Measurements from ENCODE around the gene TRIM36. TPM values are rescaled to one million over a fixed set of nuclear protein-coding genes. Genes with fewer than 3 reads are reported as not detected.

Gene TRIM36
- total RNA-seq, 6 experiments from 2014 or later: 0.26 to 0.55 (median 0.36) TPM

DNA sequence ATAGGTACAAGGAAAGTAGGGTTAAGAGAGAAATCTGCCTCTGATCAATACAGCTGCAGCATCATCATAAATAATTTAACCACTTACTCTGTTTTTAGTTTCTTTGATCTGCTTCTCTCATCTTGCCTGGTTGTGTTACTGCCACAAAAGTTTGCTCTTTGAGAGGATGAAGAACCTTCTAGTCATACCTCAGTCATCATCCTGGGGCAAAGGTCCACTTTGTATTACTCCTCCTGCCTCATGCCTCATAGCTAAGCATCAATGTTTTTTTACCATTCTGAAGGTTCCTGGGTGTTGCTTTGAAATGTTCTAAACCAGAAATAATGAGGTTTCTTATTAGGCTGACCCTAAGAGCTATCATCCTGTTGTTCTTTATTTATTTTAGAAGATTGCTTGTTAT is 17.1 kb upstream of the TRIM36 start:
- Mint-ChIP-seq H3K4me3 (no peak overlapping the region), H3K27me3 (ENCODE audit: insufficient read depth) (peaks cover 10% of the 10 kb centered on the region), H3K36me3 (ENCODE audit: low read depth) (no peaks in the 10 kb centered on the region), H3K4me1 (ENCODE audit: low read depth) (peaks cover 24% of the 10 kb centered on the region), H3K27ac (no peak overlapping the region), H3K9me3 (no peaks in the 10 kb centered on the region)
- peak; percentile 28 for DNase-seq
- TF ChIP-seq, protein P1, sequence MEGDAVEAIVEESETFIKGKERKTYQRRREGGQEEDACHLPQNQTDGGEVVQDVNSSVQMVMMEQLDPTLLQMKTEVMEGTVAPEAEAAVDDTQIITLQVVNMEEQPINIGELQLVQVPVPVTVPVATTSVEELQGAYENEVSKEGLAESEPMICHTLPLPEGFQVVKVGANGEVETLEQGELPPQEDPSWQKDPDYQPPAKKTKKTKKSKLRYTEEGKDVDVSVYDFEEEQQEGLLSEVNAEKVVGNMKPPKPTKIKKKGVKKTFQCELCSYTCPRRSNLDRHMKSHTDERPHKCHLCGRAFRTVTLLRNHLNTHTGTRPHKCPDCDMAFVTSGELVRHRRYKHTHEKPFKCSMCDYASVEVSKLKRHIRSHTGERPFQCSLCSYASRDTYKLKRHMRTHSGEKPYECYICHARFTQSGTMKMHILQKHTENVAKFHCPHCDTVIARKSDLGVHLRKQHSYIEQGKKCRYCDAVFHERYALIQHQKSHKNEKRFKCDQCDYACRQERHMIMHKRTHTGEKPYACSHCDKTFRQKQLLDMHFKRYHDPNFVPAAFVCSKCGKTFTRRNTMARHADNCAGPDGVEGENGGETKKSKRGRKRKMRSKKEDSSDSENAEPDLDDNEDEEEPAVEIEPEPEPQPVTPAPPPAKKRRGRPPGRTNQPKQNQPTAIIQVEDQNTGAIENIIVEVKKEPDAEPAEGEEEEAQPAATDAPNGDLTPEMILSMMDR (IDR thresholded peaks at IDR 0.05): no peak

GRCh38 chr5:115184770-115185169 is 15.1 kb upstream of the TRIM36 start:
- DNase-seq: peak; percentile 39
- H3K4me1 Mint-ChIP-seq (ENCODE audit: low read depth): peaks cover 33% of the 10 kb centered on the region
- no peak overlapping the region for H3K27ac Mint-ChIP-seq
- TF ChIP-seq, protein P1 (IDR thresholded peaks at IDR 0.05): no peak
- no peaks in the 10 kb centered on the region for H3K9me3 Mint-ChIP-seq
- H3K27me3 Mint-ChIP-seq (ENCODE audit: insufficient read depth): peaks cover 11% of the 10 kb centered on the region
- no peaks in the 10 kb centered on the region for H3K36me3 Mint-ChIP-seq (ENCODE audit: low read depth)
- H3K4me3 Mint-ChIP-seq: no peak overlapping the region

DNA sequence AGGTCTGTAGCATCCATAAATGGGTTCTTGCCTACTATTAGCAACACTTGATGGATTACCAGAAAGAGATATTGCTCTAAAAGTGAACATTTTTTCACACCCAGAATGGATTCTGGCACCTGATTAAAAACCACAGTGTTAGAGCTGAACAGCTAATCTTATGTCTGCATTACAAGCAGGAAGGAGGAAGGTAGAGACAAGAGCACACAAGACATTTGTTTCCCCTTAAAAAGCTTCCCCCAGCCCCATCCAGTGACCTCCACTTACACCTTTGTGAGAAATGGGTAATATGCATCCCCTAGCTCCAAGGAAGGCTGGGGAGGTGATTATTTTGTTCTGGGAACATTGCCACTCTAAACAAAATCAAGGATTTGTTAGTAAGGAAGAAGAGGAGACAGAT is 12.0 kb upstream of the TRIM36 start:
- no peak overlapping the region for H3K27ac Mint-ChIP-seq
- H3K27me3 Mint-ChIP-seq (ENCODE audit: insufficient read depth): peaks cover 37% of the 10 kb centered on the region
- no peaks in the 10 kb centered on the region for H3K9me3 Mint-ChIP-seq
- no peak for DNase-seq
- H3K4me3 Mint-ChIP-seq: no peak overlapping the region
- TF ChIP-seq, protein P1 (IDR thresholded peaks at IDR 0.05): no peak
- H3K4me1 Mint-ChIP-seq (ENCODE audit: low read depth): peaks cover 28% of the 10 kb centered on the region
- H3K36me3 Mint-ChIP-seq (ENCODE audit: low read depth): no peaks in the 10 kb centered on the region

DNA sequence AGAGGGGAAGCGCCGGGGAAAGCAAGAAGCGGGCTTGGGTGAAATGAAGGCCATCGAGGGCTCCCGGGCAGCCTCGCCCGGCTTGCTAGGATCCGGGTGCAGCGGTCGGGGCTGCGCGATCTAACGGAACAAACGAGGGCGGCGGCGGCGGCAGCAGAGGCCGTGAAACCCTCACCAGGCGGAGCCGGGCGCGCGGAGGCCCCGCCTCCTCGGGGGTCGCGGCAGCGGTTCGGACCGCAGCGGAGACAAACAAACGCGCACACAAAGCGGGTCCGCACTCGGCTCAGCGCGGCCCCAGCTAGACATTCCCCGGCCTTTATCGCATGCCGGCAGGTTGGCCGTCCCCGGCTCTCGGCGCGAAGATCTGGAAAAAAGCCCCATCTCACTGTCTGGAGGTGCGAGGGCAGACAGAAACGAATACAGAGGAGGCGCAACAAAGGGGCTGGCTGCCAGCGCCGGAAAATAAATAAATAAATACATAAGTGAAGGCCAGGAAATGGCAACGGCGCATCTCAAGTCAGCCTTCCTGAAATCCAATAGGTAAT is 10.5 kb upstream of the TRIM36 start:
- no peak for DNase-seq
- TF ChIP-seq, protein P1 (IDR thresholded peaks at IDR 0.05): no peak
- H3K27ac Mint-ChIP-seq: no peak overlapping the region
- H3K36me3 Mint-ChIP-seq (ENCODE audit: low read depth): no peaks in the 10 kb centered on the region
- H3K9me3 Mint-ChIP-seq: no peaks in the 10 kb centered on the region
- H3K4me1 Mint-ChIP-seq (ENCODE audit: low read depth): peaks cover 22% of the 10 kb centered on the region
- H3K27me3 Mint-ChIP-seq (ENCODE audit: insufficient read depth): peaks cover 38% of the 10 kb centered on the region
- peak overlapping the region; percentile 87 for H3K4me3 Mint-ChIP-seq

- DNase-seq: no peak
- peak overlapping the region; percentile 87 for H3K4me3 Mint-ChIP-seq
- peaks cover 38% of the 10 kb centered on the region for H3K27me3 Mint-ChIP-seq (ENCODE audit: insufficient read depth)
- H3K9me3 Mint-ChIP-seq: no peaks in the 10 kb centered on the region
- H3K27ac Mint-ChIP-seq: no peak overlapping the region
- no peaks in the 10 kb centered on the region for H3K36me3 Mint-ChIP-seq (ENCODE audit: low read depth)
- TF ChIP-seq, protein P1 (IDR thresholded peaks at IDR 0.05): no peak
- peaks cover 15% of the 10 kb centered on the region for H3K4me1 Mint-ChIP-seq (ENCODE audit: low read depth)
Observed at GRCh38 chr5:115179394-115180164, 9.9 kb upstream of the TRIM36 start.
